Ramos (cell line): ENCODE data around the gene AP4M1.

Experiments
- in situ Hi-C: fragments of 300-500 bp; cut with MboI; formaldehyde crosslinking; loops from one replicate; pipeline ENCODE4 v1.14.3; 2022; ENCODE audit warnings: low sequenced_read_pairs; ENCODE audit not compliant: unreplicated experiment

Gene AP4M1

GRCh38 chr7:100105534-100105933 lies 4.1 kb downstream of the AP4M1 start:
- in situ Hi-C loops: no loop called here

- in situ Hi-C loops: no loop called here
These were observed 5.2 kb downstream of the AP4M1 start for GRCh38 chr7:100106633-100107032.

GRCh38 chr7:100107125-100107737 lies 5.8 kb downstream of the AP4M1 start:
- in situ Hi-C loops: no loop called here

- in situ Hi-C loops: no loop called here
These were observed 6.4 kb downstream of the AP4M1 start for GRCh38 chr7:100107890-100108289.

GRCh38 chr7:100109521-100110163 lies 8.2 kb downstream of the AP4M1 start:
- in situ Hi-C loops: no loop called here

- in situ Hi-C loops: no loop called here
These were observed 9.7 kb downstream of the AP4M1 start for GRCh38 chr7:100111156-100111555.

- in situ Hi-C loops: no loop called here
These were observed 10.5 kb downstream of the AP4M1 start for GRCh38 chr7:100111914-100112313.

GRCh38 chr7:100115026-100115425 lies 13.6 kb downstream of the AP4M1 start:
- in situ Hi-C loops: no loop called here

GRCh38 chr7:100118388-100119071 lies 17.1 kb downstream of the AP4M1 start:
- in situ Hi-C loops: no loop called here

GRCh38 chr7:100119072-100119969 lies 17.9 kb downstream of the AP4M1 start, which contains the start of the genes CNPY4 and TAF6:
Gene CNPY4, plus strand, starts transcription at chr7:100119634. Its CDS starts 111 bp downstream, at chr7:100119745.
Gene TAF6, minus strand, starts transcription at chr7:100119358. Its CDS starts 5,149 bp downstream, at chr7:100114209.
- in situ Hi-C loops: no loop called here

- in situ Hi-C loops: loop anchor here (10.0 kb wide), 1 partner anchor 205 kb away; the partner anchor contains the start of gene TRIM4
These were observed 18.7 kb downstream of the AP4M1 start for GRCh38 chr7:100119970-100120732.

GRCh38 chr7:100120733-100121036 lies 19.2 kb downstream of the AP4M1 start:
- in situ Hi-C loops: loop anchor here (10.0 kb wide), 1 partner anchor 206 kb away; the partner anchor contains the start of gene TRIM4

- in situ Hi-C loops: loop anchor here (10.0 kb wide), 1 partner anchor 207 kb away; the partner anchor contains the start of gene TRIM4
These were observed 20.6 kb downstream of the AP4M1 start for GRCh38 chr7:100122067-100122466.

- in situ Hi-C loops: loop anchor here (10.0 kb wide), 1 partner anchor 208 kb away; the partner anchor contains the start of gene TRIM4
These were observed 21.1 kb downstream of the AP4M1 start for GRCh38 chr7:100122568-100122967.

- in situ Hi-C loops: loop anchor here (5.0 to 10.0 kb wide), 3 partner anchors 132 to 228 kb away; partner anchors contain the start of gene TRIM4
These were observed 23.1 kb downstream of the AP4M1 start for GRCh38 chr7:100124301-100125230.

- in situ Hi-C loops: loop anchor here (5.0 to 10.0 kb wide), 3 partner anchors 134 to 226 kb away; partner anchors contain the start of gene TRIM4
These were observed 24.9 kb downstream of the AP4M1 start for GRCh38 chr7:100126239-100126930.
